G401 (cell line): ENCODE results near the gene PYY. TPM values are rescaled to one million over a fixed set of nuclear protein-coding genes. Genes with fewer than 3 reads are reported as not detected.

ENCODE experiments used
- DNase-seq: peaks from one replicate; pipeline ENCODE4 v3.0.0-alpha.2; 2015; ENCODE audit warnings: low spot score
- in situ Hi-C: cut with HindIII; loops from 2 replicates; pipeline ENCODE4 v1.10.0; 2016; ENCODE audit warnings: low sequenced_read_pairs, mixed read lengths
- total RNA-seq: library from RNA; depleted of rRNA; stranded (reverse); fragments of >200 nt; shearing (Covaris generic); gene quantifications from 2 replicates; pipeline ENCODE4 v1.2.3, GENCODE V29; 2014; rRNA removed

PYY gene
- total RNA-seq, 1 experiment from 2014 or later: not detected

DNA sequence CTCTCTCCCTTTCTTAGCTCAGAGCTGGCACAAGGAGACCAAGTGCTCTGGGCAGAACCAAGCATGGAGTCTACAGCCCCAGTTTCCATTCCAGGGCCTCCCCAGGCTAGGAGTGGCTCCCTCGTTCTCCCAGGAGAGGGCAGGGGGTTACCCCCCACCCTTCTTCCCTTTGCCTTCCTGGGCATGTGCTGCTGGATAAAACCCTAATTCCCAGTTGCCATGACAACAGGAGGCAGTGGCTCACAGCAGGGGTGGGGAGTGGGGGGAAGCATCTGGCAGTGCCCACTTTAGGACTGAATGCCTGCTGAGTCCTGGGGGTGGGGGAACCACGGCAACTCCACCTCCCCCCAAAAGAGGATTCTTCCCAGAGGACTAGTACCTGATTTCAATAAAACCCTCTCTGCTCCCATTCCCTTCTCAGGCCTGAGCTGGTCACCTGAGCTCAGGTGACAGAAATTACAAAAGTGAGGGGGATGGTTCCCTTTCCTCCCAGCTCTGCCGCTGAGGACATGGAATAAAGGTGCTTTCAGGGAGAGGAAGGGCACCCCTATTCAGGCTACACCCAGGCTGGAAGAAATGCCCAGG lies 48.2 kb downstream of the PYY start:
- in situ Hi-C loops: no loop called here
- DNase-seq: no peak

Other genes with a start within 250 kb of the PYY start
- gene SOST, start 195.1 kb downstream of the PYY start, total RNA-seq: 59.3 and 74.0 TPM in 2 replicates
- 79.1 and 101 TPM in 2 replicates for gene DUSP3, start 175.0 kb downstream of the PYY start, total RNA-seq
- not detected in 2 replicates for gene CFAP97D1, start 173.5 kb downstream of the PYY start, total RNA-seq
- 2.1 and 2.2 TPM in 2 replicates for gene MPP3, start 120.8 kb downstream of the PYY start, total RNA-seq
- gene CD300LG, start 106.8 kb downstream of the PYY start, total RNA-seq: 0.31 TPM in 1 of 2 replicates, not detected in the other
- gene MPP2, start 46.4 kb downstream of the PYY start, total RNA-seq: 58.8 and 82.5 TPM in 2 replicates
- not detected in 2 replicates for gene PPY, start 11.5 kb downstream of the PYY start, total RNA-seq
- gene NAGS, start 50.7 kb upstream of the PYY start, total RNA-seq: 2.5 and 4.7 TPM in 2 replicates
- 53.3 and 63.2 TPM in 2 replicates for gene TMEM101, start 61.0 kb upstream of the PYY start, total RNA-seq
- 93.5 and 116 TPM in 2 replicates for gene LSM12, start 112.7 kb upstream of the PYY start, total RNA-seq
- gene G6PC3, start 116.8 kb upstream of the PYY start, total RNA-seq: 18.6 and 23.2 TPM in 2 replicates
- 65.5 and 70.6 TPM in 2 replicates for gene HDAC5, start 169.7 kb upstream of the PYY start, total RNA-seq
- gene HROB, start 188.0 kb upstream of the PYY start, total RNA-seq: 7.6 and 9.9 TPM in 2 replicates
- not detected in 2 replicates for gene ASB16, start 216.8 kb upstream of the PYY start, total RNA-seq
- 27.1 and 34.5 TPM in 2 replicates for gene TMUB2, start 233.0 kb upstream of the PYY start, total RNA-seq
- 53.8 and 68.3 TPM in 2 replicates for gene ATXN7L3, start 245.9 kb upstream of the PYY start, total RNA-seq